Fibroblast of peridontal ligament (primary cell): Measurements from ENCODE around the gene BMP10.
A peak's percentile ranks its signal among the peaks of the same experiment; 100 is the strongest.

ENCODE experiments used
- DNase-seq: peaks from one replicate; pipeline ENCODE4 v3.0.0-alpha.2; 2010; ENCODE audit errors: extremely low read depth

The BMP10 gene

DNA sequence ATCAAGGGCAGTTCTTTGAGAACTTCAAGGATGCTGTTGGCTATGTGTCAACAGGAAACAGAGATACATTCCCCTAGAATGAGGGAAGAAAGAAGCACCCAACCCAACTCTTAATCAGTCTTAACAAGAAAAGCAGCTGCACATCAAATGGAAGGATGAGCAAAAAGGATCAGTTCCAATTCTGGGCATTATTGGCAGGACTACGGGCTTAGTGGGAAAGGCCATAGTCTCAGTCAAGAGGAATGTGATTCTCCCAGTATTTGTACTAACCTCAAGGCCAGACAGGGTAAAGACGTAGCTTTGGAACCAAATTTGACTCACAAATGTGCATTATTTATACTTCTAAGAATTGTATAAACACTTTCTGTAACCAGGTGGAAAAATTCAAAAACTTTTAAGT, 18.2 kb downstream of the BMP10 start:
- no peak for DNase-seq

DNA sequence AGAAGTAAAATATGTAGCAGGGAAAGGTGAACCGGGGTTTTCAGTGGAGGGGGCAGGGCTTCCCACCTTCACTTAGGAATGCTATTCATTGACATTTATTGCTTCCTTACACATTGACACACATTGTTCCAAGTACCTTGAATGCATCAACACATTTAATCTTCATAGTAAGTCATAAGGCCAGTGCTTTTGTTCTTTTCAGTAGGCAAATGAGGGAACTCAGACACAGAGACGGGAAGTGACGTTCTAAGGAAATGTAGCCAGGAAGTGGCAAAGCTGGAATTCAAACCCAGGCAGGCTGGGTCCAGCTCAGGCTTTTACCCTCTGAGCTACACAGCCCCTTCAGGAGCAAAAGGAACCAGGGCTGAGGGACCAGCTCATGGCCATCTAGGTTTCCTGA, 20.7 kb downstream of the BMP10 start:
- no peak for DNase-seq

DNA sequence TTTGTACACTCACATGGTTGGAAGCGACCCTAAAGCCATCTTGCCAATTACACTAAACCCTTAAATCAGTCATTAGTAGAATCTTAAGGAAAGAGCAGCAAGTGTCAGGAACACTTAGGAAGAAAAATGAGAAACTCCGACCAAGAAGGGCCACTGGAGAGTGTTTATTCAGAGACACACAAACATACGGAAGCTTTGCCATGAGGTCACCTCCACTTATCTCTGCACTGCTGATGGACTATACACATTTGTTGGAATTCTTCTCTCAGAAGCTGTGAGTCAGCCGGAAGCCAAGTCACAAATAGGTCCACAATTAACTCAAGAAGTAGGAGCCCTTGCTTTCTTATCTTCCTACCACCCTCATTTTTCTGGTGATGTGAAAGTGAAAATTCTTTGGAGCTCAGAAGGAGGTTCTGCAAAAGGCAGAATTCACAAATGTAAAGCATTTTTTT, 21.6 kb downstream of the BMP10 start:
- no peak for DNase-seq

DNA sequence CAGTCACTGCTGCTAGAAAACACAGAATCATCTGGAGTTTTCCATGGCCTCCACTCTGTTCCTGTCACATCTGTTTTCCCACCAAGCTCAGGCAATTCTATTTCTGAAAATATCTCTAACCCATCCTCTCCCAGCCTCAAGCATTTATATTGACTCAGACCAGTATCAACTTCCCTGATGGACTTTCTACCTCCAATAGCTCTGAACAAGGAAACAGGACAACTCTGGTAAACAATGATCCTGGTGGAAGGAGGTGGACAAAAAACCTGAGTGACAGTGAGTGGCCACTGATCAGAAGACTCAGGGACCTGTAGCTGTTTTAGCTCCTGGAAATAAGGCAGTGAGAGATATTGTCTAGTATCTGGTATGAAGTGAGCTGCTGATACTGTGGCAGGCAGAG, 23.4 kb downstream of the BMP10 start:
- DNase-seq: no peak

DNA sequence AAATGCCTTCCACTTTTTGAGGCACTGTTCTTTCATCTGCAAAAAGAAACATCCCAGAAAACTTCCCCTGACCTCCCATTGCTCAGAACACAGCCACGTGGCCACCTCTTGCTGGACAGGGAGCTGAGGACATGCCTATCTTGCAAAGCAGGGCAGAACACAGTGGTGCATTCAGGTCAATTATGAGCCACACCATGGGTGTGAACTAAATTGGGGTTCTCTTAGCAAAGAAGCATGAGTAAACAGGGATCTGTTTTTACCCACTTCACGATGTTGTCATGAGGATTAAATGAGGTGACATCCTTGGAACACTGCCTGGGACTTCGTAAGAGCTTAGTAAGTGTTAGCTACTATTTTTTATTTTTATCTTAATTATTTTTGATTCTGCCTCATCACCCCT, 25.1 kb downstream of the BMP10 start:
- DNase-seq: no peak

DNA sequence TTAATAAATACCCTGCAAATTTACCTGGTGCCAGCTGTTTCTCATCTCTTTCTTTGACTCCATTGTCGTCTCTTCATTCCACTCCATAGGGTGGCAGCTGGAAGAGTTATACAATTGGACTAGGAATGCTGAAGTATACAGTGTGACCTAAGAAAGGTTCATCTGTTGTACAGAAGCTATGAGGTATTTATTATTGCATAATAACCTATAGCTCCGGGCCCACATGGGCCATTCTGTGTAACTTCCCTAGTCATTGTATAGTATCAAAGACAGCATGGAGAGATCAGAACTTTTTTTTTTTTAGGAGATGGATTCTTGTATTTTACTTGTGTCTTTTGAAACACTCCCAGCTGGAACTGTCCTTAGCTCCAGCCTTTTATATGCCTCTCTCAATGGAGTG, 26.2 kb downstream of the BMP10 start:
- DNase-seq: no peak

DNA sequence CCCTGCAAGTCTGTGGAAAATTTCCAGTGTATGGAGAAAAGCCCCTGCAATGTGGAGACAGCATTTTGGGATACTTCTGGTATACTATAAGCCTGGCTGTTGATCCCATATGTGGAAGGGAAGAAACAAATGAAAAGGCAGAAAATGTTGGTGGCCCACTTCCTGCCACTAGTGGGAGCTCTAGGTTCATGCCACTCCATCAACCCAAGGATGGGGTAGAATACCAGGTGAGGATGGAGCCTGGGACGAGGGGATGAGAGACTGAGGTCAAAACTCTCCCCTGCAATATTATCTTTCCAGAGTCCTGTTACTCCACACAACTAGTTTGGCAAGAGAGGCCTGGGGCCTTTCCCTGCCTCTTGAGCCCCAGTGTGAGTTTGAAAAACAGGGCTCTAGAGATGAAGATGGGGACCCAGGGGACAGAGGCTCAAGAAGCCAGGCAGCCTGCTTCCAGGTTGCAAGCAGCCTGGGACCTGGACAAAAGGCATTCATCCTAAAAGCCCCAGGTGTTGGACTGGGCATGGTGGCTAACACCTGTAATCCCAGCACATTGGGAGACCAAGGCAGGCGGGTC, 31.9 kb downstream of the BMP10 start:
- no peak for DNase-seq

DNA sequence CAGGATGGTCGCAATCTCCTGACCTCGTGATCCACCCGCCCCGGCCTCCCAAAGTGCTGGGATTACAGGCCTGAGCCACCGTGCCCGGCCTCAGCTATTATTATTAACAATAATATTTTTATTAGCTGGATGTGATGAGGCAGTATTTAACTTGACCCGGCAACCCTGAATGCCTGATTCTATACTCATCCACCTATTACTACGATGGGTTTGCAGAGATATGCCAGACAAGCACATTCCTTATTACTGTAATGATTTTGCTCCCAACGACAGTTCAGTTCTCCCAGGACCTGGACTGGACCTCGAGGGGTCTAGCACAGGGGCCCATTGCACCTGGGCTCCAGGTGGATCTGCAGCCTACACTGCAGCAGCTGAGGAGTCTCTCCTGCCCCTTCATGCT, 32.6 kb downstream of the BMP10 start:
- no peak for DNase-seq

DNA sequence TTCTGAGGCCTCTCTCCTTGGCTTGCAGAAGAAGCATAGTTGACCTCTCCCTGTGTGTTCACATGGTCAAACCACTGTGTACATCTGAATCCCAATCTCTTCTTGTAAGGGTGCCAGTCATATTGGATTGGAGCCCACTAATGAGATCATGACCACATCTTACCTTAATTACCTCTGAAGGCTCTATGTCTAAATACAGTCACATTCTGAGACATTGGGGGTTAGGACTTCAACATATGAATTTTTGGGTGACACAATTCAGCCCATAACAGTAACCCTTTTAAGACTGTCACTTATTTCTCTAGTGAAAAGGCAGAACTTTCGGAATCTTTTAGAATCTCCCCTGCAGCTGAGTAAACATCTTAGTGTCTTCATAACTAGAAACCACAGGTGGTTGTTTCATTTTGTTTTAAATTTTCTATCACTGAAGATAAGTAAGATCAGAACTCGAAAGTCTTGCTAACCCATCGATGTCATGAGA, 33.3 kb downstream of the BMP10 start:
- peak; percentile 48 for DNase-seq

DNA sequence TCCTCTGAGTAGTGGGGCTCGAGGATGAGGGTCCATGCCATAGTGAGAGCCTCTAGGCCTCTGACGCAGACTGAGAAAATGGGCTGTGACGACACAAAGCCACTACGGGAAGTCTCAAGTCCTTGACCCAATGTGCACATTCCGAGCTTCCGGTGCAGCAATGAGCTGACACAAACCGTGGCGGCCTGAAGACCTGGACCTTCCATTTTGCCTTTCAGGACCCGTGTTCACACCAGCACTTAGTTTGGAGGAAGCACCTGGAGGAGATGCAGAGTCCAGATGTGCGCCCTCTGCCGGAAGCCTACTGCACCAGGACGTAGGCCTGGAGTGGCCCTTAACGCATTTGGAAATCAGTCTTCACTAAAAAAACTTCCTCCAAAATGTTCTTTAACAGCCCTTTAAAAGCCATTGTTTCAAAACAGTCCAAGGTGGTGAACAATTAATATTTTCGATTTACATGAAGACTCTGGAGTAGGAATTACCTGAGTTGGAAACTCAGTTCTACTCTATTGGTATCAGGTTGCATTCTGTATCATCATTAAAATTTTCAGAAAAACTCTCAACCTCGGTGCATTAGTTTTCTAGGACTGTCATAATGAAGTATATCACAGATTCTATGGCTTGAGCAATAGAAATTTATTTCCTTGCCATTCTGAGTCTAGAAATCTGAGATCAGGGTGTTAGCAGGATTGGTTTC, 33.9 kb downstream of the BMP10 start:
- DNase-seq: no peak

DNA sequence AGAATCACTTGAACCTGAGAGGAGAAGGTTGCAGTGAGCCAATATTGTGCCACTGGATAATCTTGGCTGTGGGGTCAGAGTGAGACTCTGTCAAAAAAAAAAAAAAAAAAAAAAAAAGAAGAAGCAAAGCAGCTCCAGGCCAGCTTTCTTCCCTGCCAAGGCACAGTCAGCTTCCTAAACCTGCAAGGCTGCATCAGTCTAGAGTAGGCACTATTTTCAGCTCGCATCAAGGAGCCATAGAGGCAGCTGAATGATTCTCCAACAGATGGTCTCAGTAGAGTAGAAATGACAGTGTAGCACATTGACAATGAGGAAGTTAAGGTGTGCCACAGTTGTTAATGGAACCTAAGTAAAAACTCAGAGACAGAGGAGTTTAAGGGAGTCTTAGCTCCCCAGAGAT, 35.6 kb downstream of the BMP10 start:
- DNase-seq: no peak

DNA sequence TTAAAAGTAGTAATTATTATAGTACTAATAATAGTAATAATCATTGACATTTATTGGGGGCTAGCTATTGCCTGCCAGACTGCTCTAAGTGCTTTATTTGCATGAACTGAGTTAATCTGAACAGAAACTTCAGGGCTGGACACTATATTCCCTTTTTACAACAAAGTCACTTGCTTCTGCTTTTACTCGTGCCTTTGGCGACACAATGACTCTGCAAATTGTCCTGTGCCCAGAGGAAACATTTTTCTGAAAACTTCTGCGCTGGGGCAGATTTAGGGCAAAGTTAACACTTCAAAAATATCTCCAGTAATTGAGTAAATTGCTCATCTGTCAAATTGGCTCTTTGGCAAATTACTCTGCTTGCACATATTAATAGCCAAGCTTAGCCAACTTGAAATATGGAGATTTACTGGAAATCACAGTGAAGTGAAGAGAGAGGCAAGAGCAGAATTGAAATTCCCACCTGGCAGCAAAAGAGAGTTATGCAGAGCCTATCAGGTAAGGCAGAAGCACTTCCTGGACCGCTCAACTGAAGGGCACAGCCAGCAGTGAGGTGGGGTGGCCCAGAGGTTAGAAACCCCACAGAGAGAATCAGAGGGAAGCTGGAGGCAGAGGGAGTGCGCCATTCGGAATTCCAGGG, 36.3 kb downstream of the BMP10 start:
- no peak for DNase-seq

DNA sequence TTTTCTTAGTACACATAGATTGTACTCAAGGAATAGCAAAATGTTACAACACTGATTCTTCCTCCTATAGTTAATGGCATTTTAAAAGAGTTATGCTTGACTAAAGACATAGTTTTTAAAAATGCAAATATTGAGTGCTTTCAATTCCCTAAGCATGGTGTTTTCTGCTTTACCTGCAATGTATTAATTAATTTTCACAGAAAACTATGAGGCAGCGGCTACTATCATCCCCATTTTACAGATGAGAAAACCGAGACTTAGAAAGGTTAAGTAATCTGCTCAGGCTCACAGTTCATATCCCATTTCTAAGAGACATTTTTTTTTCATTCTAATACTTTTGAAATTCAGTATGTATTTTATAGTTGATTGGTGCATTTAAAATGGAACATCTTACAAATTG, 38.0 kb downstream of the BMP10 start:
- no peak for DNase-seq

DNA sequence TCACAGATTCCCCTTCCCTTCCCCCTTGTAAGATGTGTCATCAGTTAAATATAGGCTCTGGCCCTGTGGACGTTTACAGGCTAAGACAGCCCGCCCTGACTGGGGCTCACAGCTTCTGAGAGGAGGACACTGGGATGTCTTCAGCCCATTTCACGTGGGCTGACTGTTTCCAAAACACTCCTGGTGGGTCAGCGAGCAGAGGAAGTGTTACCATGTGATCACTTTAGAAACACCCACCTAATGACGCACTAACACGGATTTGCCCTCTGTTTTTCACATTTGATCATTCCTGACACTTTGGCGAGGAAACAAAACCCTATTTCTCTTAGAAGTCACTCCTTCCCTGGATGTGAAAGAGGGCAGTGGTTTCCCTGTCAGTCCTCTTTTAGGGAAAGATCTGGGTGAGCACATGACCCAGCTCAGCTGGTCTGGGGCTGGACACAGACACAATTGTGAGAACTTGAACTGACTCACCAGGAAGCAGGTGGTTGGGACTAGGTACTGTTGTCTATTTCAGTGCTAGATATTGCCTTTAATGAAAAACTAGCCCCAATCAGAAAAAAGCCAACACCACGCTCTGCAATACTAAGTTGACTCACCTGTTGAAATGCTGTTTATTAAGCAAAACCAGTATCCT, 38.8 kb downstream of the BMP10 start:
- DNase-seq: no peak

DNA sequence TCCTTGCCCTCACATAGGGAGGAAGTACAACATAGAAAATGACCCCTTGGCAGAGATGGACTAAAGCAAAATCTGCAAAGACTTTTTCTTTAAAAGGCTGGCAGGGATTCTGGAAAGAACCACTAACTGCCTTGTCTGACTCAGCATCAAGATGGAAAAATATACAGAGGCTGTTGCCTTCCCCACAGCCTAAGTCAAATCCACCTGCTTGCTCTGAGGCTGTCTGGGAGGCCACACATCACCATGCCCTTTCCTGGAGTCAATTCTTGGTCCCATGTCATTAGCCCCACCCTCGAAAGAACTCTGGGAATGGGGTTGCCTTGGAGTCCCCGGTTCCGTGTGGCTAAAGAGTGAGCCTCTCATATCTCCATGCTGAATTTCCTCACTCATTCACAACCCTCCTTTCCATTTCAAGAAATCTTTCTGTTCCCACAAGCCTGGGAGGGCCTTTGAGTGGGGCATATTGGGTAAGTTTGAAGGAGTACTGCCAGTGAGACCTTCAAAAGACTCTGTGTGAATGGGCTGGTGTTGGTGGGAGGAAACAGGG, 39.4 kb downstream of the BMP10 start:
- peak; percentile 82 for DNase-seq

DNA sequence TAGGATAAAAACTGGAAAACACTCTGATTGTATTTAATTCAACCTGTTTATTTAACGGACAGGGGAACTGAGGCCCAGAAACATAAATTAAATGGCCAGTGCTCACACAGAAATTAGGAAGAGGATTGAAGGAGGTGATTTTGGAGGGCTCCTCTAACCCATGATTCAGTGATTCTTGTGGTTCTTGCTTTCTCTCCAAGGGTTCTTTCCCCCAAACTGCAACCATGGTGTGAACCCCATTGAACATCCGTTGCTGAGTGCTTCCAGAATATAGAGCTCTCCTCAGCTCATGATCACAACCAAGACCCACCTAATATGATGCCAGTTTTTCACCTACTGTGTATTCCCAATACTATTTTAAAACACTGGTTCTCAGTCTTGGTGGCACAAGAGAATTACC, 41.4 kb downstream of the BMP10 start:
- DNase-seq: no peak

DNA sequence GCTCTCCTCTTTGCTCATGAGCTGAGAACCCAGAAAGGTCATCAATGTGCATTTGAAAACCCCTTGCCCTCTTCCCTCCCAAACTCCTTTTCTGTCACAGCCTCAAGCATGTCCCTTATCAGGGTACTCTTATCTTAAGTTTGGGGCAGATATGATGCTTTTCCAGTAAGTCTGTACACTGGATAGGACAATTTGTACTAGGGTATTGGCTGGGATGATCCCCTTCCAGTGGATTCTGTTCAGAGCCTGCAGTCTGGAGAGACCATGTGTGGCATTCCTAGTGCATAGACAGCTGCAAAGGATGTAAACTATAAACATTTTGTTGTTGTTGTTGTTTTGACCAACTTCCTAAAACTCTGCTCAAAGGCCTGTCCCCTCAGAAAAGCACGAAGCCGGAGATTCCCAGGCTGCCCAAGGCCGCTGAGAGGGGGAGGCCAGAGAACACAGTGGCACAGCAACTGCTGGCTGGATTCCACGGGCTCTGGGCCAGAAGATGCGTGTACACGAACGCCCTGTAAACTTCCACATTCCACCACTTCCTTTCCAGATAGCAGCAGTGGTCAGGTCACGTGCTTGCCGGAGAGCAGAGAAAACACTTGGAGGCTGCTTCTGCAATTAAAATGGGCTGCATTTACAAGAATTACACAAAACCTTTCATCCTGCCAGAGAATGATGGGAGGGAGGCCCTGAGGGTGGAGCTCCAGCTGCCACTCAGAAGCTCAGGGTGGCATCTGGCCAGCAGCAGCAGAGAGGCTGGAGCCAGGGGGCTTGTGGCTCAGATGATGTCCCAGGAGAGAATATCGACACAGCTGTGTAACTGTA, 42.1 kb downstream of the BMP10 start:
- peak; percentile 95 for DNase-seq

DNA sequence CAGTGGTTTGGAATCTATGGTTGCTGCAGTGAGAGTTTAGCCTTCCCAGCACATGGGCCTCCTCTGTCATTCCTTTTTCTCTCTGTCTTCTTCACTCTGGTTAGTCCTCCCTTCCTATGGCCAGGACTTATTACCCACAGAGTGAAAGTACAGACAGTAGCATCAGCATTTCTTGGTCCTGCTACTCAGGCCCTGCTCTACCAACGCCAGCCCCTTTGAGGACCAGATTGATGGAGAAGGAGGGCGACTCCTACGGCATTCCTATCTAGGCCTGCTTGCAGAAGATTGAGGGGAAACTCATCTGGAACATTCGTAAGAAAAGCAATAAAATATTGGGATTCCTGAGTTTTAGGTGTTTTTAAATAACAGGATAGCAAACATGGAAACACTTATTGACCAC, 43.5 kb downstream of the BMP10 start:
- DNase-seq: no peak

DNA sequence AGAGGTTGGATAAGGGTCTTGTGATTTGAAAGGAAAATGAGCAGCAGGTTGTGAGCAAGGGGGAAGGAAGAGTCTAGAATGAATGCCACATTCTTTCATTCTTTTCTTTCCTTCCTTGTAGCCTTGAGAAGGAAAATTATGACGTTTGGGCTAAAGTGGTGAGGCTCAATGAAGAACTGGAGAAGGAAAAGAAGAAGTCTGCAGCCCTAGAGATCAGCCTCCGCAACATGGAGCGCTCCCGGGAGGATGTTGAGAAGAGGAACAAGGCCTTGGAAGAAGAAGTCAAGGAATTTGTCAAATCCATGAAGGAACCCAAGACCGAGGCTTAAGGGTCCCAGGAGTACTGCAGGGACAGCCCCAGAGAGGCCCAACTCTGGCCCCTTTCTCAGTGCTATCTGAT, 45.3 kb downstream of the BMP10 start:
- no peak for DNase-seq

DNA sequence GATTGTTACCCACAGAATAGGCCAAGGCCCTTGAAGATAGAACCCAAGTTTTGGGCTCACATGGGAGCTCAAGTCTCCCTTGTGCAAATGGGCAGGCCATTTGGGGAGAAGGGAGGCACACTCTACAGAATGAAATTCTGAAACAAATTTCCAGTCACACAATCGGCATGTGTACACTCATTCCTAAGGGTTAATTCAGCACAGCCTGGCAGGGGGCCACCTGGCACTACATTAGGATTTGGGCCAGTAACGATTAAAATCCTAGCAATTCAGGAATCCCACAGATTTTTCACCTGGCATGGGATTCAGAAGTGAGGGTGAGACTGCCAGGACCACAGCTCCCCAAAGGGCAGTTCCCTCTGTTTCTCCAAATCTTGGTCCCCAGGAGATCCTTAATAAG, 46.4 kb downstream of the BMP10 start:
- DNase-seq: peak; percentile 55

DNA sequence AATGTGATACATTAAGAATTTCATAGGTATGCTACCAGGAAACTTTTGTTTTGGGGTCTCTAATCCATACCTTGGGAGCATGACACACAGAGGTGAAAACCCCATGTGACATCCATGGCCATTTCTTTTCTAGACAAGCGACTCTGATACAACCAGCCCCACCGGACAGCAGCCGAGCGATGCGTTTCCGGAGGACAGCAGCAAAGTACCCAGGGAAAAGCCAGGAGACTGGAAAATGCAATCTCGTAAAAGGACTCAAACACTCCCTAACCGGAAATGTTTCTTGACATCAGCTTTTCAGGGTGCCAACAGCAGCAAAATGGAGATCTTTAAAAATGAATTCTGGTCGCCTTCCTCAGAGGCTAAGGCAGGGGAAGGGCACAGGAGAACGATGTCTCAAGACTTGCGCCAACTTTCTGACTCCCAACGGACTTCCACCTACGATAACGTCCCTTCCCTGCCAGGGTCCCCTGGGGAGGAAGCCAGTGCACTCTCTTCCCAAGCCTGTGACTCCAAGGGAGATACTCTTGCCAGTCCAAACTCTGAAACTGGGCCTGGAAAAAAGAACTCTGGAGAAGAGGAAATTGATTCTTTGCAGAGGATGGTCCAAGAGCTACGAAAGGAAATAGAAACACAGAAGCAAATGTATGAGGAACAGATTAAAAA, 48.9 kb downstream of the BMP10 start:
- DNase-seq: no peak
